H9 (cell line): Measurements from ENCODE around the gene FBXL16. TPM values are rescaled to one million over a fixed set of nuclear protein-coding genes. Genes with fewer than 3 reads are reported as not detected.
A peak's percentile ranks its signal among the peaks of the same experiment; 100 is the strongest.

ENCODE experiments used
- DNase-seq: peaks from one replicate; pipeline ENCODE4 v3.0.0-alpha.2; 2017
- H2AFZ ChIP-seq: one replicate; pipeline ENCODE4 v1.6.1; 2013; ENCODE audit warnings: mild to moderate bottlenecking, low read length, control low read depth, moderate library complexity
- H2AK5ac ChIP-seq: 2 replicates; pipeline ENCODE4 v1.6.1; 2013; ENCODE audit warnings: low read length, control low read depth, mixed read lengths; ENCODE audit not compliant: insufficient read length
- H2BK120ac ChIP-seq: one replicate; pipeline ENCODE4 v1.6.1; 2013; ENCODE audit warnings: low read depth, mild to moderate bottlenecking, low read length, control low read depth, inconsistent platforms; ENCODE audit not compliant: poor library complexity, severe bottlenecking
- H2BK12ac ChIP-seq: 2 replicates; pipeline ENCODE4 v1.6.1; 2013; ENCODE audit warnings: low read length, control low read depth, mixed read lengths, low read depth; ENCODE audit not compliant: insufficient read length
- H2BK15ac ChIP-seq: 2 replicates; pipeline ENCODE4 v1.6.1; 2013; ENCODE audit warnings: low read depth, low read length, control low read depth
- H2BK20ac ChIP-seq: one replicate; pipeline ENCODE4 v1.6.1; 2013; ENCODE audit warnings: low read depth, mild to moderate bottlenecking, low read length, control low read depth, inconsistent platforms; ENCODE audit not compliant: poor library complexity, severe bottlenecking
- H2BK5ac ChIP-seq: 2 replicates; pipeline ENCODE4 v1.6.1; 2013; ENCODE audit warnings: low read length, control low read depth, mixed read lengths; ENCODE audit not compliant: insufficient read length
- H3K14ac ChIP-seq: 2 replicates; pipeline ENCODE4 v1.6.1; 2013; ENCODE audit warnings: low read length, control low read depth; ENCODE audit not compliant: insufficient read depth
- H3K18ac ChIP-seq: 2 replicates; pipeline ENCODE4 v1.6.1; 2013; ENCODE audit warnings: low read depth, mild to moderate bottlenecking, mixed read lengths, low read length, control low read depth; ENCODE audit not compliant: insufficient read length
- H3K23ac ChIP-seq: 2 replicates; pipeline ENCODE4 v1.6.1; 2013; ENCODE audit warnings: low read length, control low read depth, mixed read lengths, low read depth; ENCODE audit not compliant: insufficient read length
- H3K23me2 ChIP-seq: 2 replicates; pipeline ENCODE4 v1.6.1; 2013; ENCODE audit warnings: low read depth, mild to moderate bottlenecking, mixed read lengths, low read length, control low read depth; ENCODE audit not compliant: insufficient read length, poor library complexity, severe bottlenecking
- H3K27ac ChIP-seq: 2 replicates; pipeline ENCODE4 v1.5.1; 2013; ENCODE audit warnings: low read length, control low read depth, mixed read lengths, low read depth; ENCODE audit not compliant: insufficient read length
- H3K27me3 ChIP-seq: 2 replicates; pipeline ENCODE4 v1.6.1; 2013; ENCODE audit warnings: low read length, control low read depth, inconsistent platforms; ENCODE audit not compliant: insufficient read depth
- H3K4ac ChIP-seq: 2 replicates; pipeline ENCODE4 v1.6.1; 2013; ENCODE audit warnings: low read depth, mild to moderate bottlenecking, control low read depth, inconsistent platforms, low read length, moderate library complexity
- H3K4me1 ChIP-seq: 2 replicates; pipeline ENCODE4 v1.6.1; 2013; ENCODE audit warnings: low read length, control low read depth, inconsistent platforms; ENCODE audit not compliant: insufficient read depth
- H3K4me2 ChIP-seq: 2 replicates; pipeline ENCODE4 v1.6.1; 2013; ENCODE audit warnings: low read length, control low read depth, mixed read lengths; ENCODE audit not compliant: insufficient read length, insufficient read depth
- H3K56ac ChIP-seq: 2 replicates; pipeline ENCODE4 v1.6.1; 2013; ENCODE audit warnings: low read depth, mild to moderate bottlenecking, mixed read lengths, low read length, control low read depth; ENCODE audit not compliant: insufficient read length
- H3K79me1 ChIP-seq: 2 replicates; pipeline ENCODE4 v1.6.1; 2013; ENCODE audit warnings: low read depth, mild to moderate bottlenecking, moderate library complexity, low read length, control low read depth, inconsistent platforms; ENCODE audit not compliant: insufficient read depth, poor library complexity, severe bottlenecking
- H3K79me2 ChIP-seq: 2 replicates; pipeline ENCODE4 v1.6.1; 2013; ENCODE audit warnings: low read length, control low read depth, inconsistent platforms; ENCODE audit not compliant: insufficient read depth
- H3K9ac ChIP-seq: 2 replicates; pipeline ENCODE4 v1.6.1; 2013; ENCODE audit warnings: low read length, control low read depth, mixed read lengths; ENCODE audit not compliant: insufficient read length; ENCODE audit errors: extremely low read depth
- H3K9me3 ChIP-seq: one replicate; pipeline ENCODE4 v1.6.1; 2013; ENCODE audit warnings: low read depth, low read length, inconsistent platforms; ENCODE audit not compliant: control insufficient read depth
- H3T11ph ChIP-seq: one replicate; pipeline ENCODE4 v1.6.1; 2013; ENCODE audit warnings: mild to moderate bottlenecking, low read length, control low read depth, inconsistent platforms
- H4K20me1 ChIP-seq: one replicate; pipeline ENCODE4 v1.6.1; 2013; ENCODE audit not compliant: control insufficient read depth, insufficient read length, insufficient read depth
- H4K5ac ChIP-seq: 2 replicates; pipeline ENCODE4 v1.6.1; 2013; ENCODE audit warnings: low read depth, mild to moderate bottlenecking, mixed read lengths, low read length, control low read depth; ENCODE audit not compliant: insufficient read length
- H4K8ac ChIP-seq: replicated peaks from 2 replicates; pipeline ENCODE4 v1.6.1; 2013; ENCODE audit warnings: low read length, control low read depth, mixed read lengths, low read depth; ENCODE audit not compliant: insufficient read length
- H4K91ac ChIP-seq: 2 replicates; pipeline ENCODE4 v1.6.1; 2013; ENCODE audit warnings: low read depth, mild to moderate bottlenecking, moderate library complexity, mixed read lengths, low read length, control low read depth; ENCODE audit not compliant: insufficient read length
- H3K27ac Mint-ChIP-seq, 3 experiments: 2 replicates in 2 of 3; 3 replicates in 1 of 3; pipeline ENCODE4 v1.8.0; 2020 to 2021; ENCODE audit warnings: mixed read lengths in 3 of 3, mild to moderate bottlenecking in 1 of 3, moderate library complexity in 1 of 3
- H3K27me3 Mint-ChIP-seq: 2 replicates; pipeline ENCODE4 v1.8.0; 2021; ENCODE audit warnings: low read depth, mild to moderate bottlenecking, moderate library complexity, mixed read lengths
- H3K36me3 Mint-ChIP-seq, 3 experiments: 2 replicates in 2 of 3; 3 replicates in 1 of 3; pipeline ENCODE4 v1.8.0; 2020 to 2021; ENCODE audit warnings: low read depth in 3 of 3, mixed read lengths in 3 of 3; ENCODE audit not compliant: insufficient read depth in 1 of 3
- H3K4me1 Mint-ChIP-seq, 2 experiments: 2 replicates each; pipeline ENCODE4 v1.8.0; 2020; ENCODE audit warnings: mixed read lengths in 2 of 2
- H3K4me3 Mint-ChIP-seq, 2 experiments: 2 replicates in 1 of 2; 3 replicates in 1 of 2; pipeline ENCODE4 v1.8.0; 2020 to 2021; ENCODE audit warnings: mild to moderate bottlenecking in 2 of 2, mixed read lengths in 2 of 2, moderate library complexity in 1 of 2
- H3K9me3 Mint-ChIP-seq, 2 experiments: 2 replicates in 1 of 2; 3 replicates in 1 of 2; pipeline ENCODE4 v1.8.0; 2020; ENCODE audit warnings: mild to moderate bottlenecking in 2 of 2, mixed read lengths in 2 of 2, moderate library complexity in 1 of 2
- WGBS: extraction: QIAGEN DNeasy Blood & Tissue Kit; methylation state at CpG from one replicate; pipeline ENCODE4 v1.1.7; 2013; ENCODE audit warnings: missing lambda C conversion rate, low lambda C conversion rate, mixed read lengths; ENCODE audit not compliant: insufficient read length; ENCODE audit errors: extremely low coverage; 5-methylcytosine and 5-hydroxymethylcytosine counted together
- total RNA-seq: library from RNA; stranded (reverse); gene quantifications from 2 replicates; pipeline ENCODE4 v1.2.1, GENCODE V29; 2021
- TF ChIP-seq, protein P1 (sequence below): fragments of 200-600 bp; sonication (generic); conservative IDR thresholded peaks from 3 replicates; pipeline ENCODE4 v1.8.0; 2021; ENCODE audit warnings: antibody characterized with exemption, mild to moderate bottlenecking

The FBXL16 gene
- total RNA-seq, 1 experiment from 2014 or later, result 9.6 TPM

DNA sequence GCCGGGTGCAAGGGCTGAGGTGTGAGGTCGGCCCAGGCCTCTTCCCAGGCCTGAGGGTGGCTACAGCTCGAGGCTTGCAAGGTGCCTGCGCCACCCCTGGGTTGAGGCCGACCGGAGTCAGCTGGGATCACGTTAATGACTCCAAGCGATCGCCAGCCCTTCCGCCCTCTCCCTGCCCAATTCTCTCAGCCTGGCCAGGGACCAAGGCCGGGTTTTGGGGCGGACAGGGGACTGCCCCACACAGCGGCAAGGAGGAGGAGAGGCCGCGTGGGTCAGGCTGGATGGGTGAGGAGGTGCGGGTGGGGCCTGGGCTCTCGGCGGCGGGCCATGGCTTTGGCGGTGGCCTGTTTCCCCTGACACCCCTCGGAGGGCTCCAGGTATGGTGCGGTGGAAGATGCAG lies 12.2 kb downstream of the FBXL16 start:
- Histone ChIP-seq H3K9me3 (no peaks in the 10 kb centered on the region), H3K4me1 (no peaks in the 10 kb centered on the region), H4K5ac (no peak overlapping the region), H3K79me2 (no peaks in the 10 kb centered on the region), H4K91ac (no peak overlapping the region), H2BK15ac (no peak overlapping the region; the same call in 1 of the 2 replicates), H3K27ac (no peak overlapping the region), H3K23me2 (peaks cover 27% of the 10 kb centered on the region), H3K4me2 (peak overlapping the region; percentile 56), H3K18ac (no peak overlapping the region), H3K23ac (no peak overlapping the region), H2BK5ac (no peak overlapping the region), H2AK5ac (no peak overlapping the region), H3T11ph (no peak overlapping the region), H3K4ac (no peak overlapping the region), H3K9ac (no peak overlapping the region), H3K27me3 (peaks cover 11% of the 10 kb centered on the region; the same call in 1 of the 2 replicates), H3K56ac (no peak overlapping the region), H2BK120ac (no peak overlapping the region), H3K14ac (no peak overlapping the region; the same call in 1 of the 2 replicates), H2BK12ac (no peak overlapping the region), H4K8ac (no peak overlapping the region), H4K20me1 (no peaks in the 10 kb centered on the region), H2AFZ (no peak overlapping the region), H2BK20ac (no peak overlapping the region), H3K79me1 (no peaks in the 10 kb centered on the region)
- no CpG with 5 or more reads among the region's 22 CpGs for WGBS
- no peaks in the 10 kb centered on the region for H3K36me3 Mint-ChIP-seq
- TF ChIP-seq, protein P1, sequence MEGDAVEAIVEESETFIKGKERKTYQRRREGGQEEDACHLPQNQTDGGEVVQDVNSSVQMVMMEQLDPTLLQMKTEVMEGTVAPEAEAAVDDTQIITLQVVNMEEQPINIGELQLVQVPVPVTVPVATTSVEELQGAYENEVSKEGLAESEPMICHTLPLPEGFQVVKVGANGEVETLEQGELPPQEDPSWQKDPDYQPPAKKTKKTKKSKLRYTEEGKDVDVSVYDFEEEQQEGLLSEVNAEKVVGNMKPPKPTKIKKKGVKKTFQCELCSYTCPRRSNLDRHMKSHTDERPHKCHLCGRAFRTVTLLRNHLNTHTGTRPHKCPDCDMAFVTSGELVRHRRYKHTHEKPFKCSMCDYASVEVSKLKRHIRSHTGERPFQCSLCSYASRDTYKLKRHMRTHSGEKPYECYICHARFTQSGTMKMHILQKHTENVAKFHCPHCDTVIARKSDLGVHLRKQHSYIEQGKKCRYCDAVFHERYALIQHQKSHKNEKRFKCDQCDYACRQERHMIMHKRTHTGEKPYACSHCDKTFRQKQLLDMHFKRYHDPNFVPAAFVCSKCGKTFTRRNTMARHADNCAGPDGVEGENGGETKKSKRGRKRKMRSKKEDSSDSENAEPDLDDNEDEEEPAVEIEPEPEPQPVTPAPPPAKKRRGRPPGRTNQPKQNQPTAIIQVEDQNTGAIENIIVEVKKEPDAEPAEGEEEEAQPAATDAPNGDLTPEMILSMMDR, result no peak
- H3K27me3 Mint-ChIP-seq, result peaks cover 71% of the 10 kb centered on the region
- H3K9me3 Mint-ChIP-seq, result no peaks in the 10 kb centered on the region; a peak in 1 of 5 replicates
- DNase-seq, result no peak
- H3K4me1 Mint-ChIP-seq, result peaks cover 0 to 16% of the 10 kb centered on the region in 2 experiments; a peak in 3 of 4 replicates
- no peak overlapping the region; a peak in 1 of 7 replicates for H3K27ac Mint-ChIP-seq
- peak overlapping the region; percentile 43 to 72 for H3K4me3 Mint-ChIP-seq
